Sigmoid colon (tissue), 3 donors: ENCODE results near the gene CCDC8.

Experiments
- POLR2A ChIP-seq, 2 donors: fragments of 450-650 bp; IDR thresholded peaks; one replicate each; pipeline ENCODE4 v1.6.1; 2016; ENCODE audit warnings: antibody characterized with exemption in 2 of 2, mild to moderate bottlenecking in 2 of 2, moderate library complexity in 2 of 2
- TF ChIP-seq, protein P1 (sequence below), 4 experiments: fragments of 450-650 bp in 3 of 4; fragments of 200-600 bp in 1 of 4; IDR thresholded peaks; one replicate each; pipeline ENCODE4 v1.5.1; 2016 to 2019; ENCODE audit warnings: antibody characterized with exemption in 4 of 4, mild to moderate bottlenecking in 3 of 4, moderate library complexity in 2 of 4

- no peak for TF ChIP-seq POLR2A (IDR thresholded peaks at IDR 0.05)
- TF ChIP-seq, protein P1, sequence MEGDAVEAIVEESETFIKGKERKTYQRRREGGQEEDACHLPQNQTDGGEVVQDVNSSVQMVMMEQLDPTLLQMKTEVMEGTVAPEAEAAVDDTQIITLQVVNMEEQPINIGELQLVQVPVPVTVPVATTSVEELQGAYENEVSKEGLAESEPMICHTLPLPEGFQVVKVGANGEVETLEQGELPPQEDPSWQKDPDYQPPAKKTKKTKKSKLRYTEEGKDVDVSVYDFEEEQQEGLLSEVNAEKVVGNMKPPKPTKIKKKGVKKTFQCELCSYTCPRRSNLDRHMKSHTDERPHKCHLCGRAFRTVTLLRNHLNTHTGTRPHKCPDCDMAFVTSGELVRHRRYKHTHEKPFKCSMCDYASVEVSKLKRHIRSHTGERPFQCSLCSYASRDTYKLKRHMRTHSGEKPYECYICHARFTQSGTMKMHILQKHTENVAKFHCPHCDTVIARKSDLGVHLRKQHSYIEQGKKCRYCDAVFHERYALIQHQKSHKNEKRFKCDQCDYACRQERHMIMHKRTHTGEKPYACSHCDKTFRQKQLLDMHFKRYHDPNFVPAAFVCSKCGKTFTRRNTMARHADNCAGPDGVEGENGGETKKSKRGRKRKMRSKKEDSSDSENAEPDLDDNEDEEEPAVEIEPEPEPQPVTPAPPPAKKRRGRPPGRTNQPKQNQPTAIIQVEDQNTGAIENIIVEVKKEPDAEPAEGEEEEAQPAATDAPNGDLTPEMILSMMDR (IDR thresholded peaks at IDR 0.05), result no peak
Observed at GRCh38 chr19:46381756-46382345, 31.5 kb downstream of the CCDC8 start.
